Measurements from ENCODE around the gene PADI2.
A peak's percentile ranks its signal among the peaks of the same experiment; 100 is the strongest.

Gene PADI2

GRCh38 chr1:17119076-17119772, at the start of gene PADI2:
PADI2 (minus strand) TSS chr1:17119451; CDS start chr1:17119371, 80 bp downstream.
- DNase-seq: peak in 47 of 51 donors; percentile 34 to 93 (median 77)

- DNase-seq: no peak
These were observed 49.0 kb upstream of the PADI2 start for GRCh38 chr1:17168091-17168876.

- DNase-seq: no peak
These were observed 48.5 kb upstream of the PADI2 start for GRCh38 chr1:17167786-17168090.

- no peak for DNase-seq
These were observed 48.0 kb upstream of the PADI2 start for GRCh38 chr1:17167041-17167785.

GRCh38 chr1:17165823-17166222, 46.6 kb upstream of the PADI2 start:
- no peak for DNase-seq

GRCh38 chr1:17163789-17164666, 44.8 kb upstream of the PADI2 start:
- no peak for DNase-seq

GRCh38 chr1:17163371-17163770, 44.1 kb upstream of the PADI2 start:
- DNase-seq: no peak

GRCh38 chr1:17162941-17163340, 43.7 kb upstream of the PADI2 start:
- DNase-seq: no peak

- no peak for DNase-seq
These were observed 42.9 kb upstream of the PADI2 start for GRCh38 chr1:17161926-17162800.

GRCh38 chr1:17161137-17161740, 42.0 kb upstream of the PADI2 start:
- no peak for DNase-seq

GRCh38 chr1:17158961-17159360, 39.7 kb upstream of the PADI2 start:
- DNase-seq: no peak

GRCh38 chr1:17156108-17156507, 36.9 kb upstream of the PADI2 start:
- DNase-seq: no peak

- DNase-seq: no peak
These were observed 36.1 kb upstream of the PADI2 start for GRCh38 chr1:17155257-17155920.

- DNase-seq: no peak
These were observed 30.5 kb upstream of the PADI2 start for GRCh38 chr1:17149771-17150170.

- peak in 1 of 51 donors; percentile 7 for DNase-seq
These were observed 29.8 kb upstream of the PADI2 start for GRCh38 chr1:17148950-17149608.

GRCh38 chr1:17145648-17146047, 26.4 kb upstream of the PADI2 start:
- DNase-seq: no peak

- no peak for DNase-seq
These were observed 24.5 kb upstream of the PADI2 start for GRCh38 chr1:17143760-17144159.

- DNase-seq: peak in 5 of 51 donors; percentile 13 to 60 (median 22)
These were observed 22.4 kb upstream of the PADI2 start for GRCh38 chr1:17141441-17142197.

All from hypothalamus (tissue), 51 donors.